PC-3 (cell line): ENCODE measurements around the gene ATXN7L3. TPM values are rescaled to one million over a fixed set of nuclear protein-coding genes. Genes with fewer than 3 reads are reported as not detected.

Experiments
- ATAC-seq: fragments of 200-7000 bp; cut with Tn5 transposase; 2 replicates; pipeline ENCODE4 v1.9.1; 2020; ENCODE audit warnings: mild to moderate bottlenecking, moderate library complexity
- BruUV-seq: library from RNA; stranded (reverse); fragments of 400-500 nt; replicated peaks from 2 replicates; lab custom pipeline; 2021; lab: Mats Ljungman, UMichigan
- CTCF ChIA-PET: fragments of 300-600 bp; sonication (Branson Sonifier 250); formaldehyde crosslinking; loops from one replicate; lab custom pipeline; 2022; ENCODE audit warnings: antibody characterized with exemption; lab: Charles Lee
- POLR2A ChIA-PET: fragments of 300-600 bp; sonication (Branson Sonifier 250); formaldehyde crosslinking; loops from one replicate; lab custom pipeline; 2022; ENCODE audit warnings: antibody characterized with exemption; ENCODE audit not compliant: unreplicated experiment; lab: Charles Lee
- DNase-seq: peaks from one replicate; pipeline ENCODE4 v3.0.0-alpha.2; 2015
- H2AFZ ChIP-seq: fragments of 300-600 bp; sonication (generic); 2 replicates; pipeline ENCODE4 v1.6.0; 2016; ENCODE audit warnings: antibody characterized with exemption, low read length
- H3F3A ChIP-seq: fragments of 300-600 bp; sonication (generic); one replicate; pipeline ENCODE4 v1.6.0; 2017; ENCODE audit warnings: antibody characterized with exemption, low read length, control low read depth, mild to moderate bottlenecking; ENCODE audit not compliant: unreplicated experiment
- H3K27ac ChIP-seq: fragments of 300-600 bp; sonication (generic); 2 replicates; pipeline ENCODE4 v1.5.1; 2016; ENCODE audit warnings: mild to moderate bottlenecking, low read length
- H3K27me3 ChIP-seq: fragments of 300-600 bp; sonication (generic); 2 replicates; pipeline ENCODE4 v1.6.1; 2016; ENCODE audit warnings: low read length, mixed read lengths
- H3K36me3 ChIP-seq: fragments of 300-600 bp; sonication (generic); 2 replicates; pipeline ENCODE4 v1.6.1; 2016; ENCODE audit warnings: low read depth, mixed run types, low read length, mixed read lengths
- H3K4me1 ChIP-seq: fragments of 300-600 bp; sonication (generic); 2 replicates; pipeline ENCODE4 v1.5.1; 2016; ENCODE audit warnings: low read length; ENCODE audit not compliant: insufficient read depth
- H3K4me2 ChIP-seq: fragments of 300-600 bp; sonication (generic); 2 replicates; pipeline ENCODE4 v1.6.0; 2016; ENCODE audit warnings: low read length
- H3K4me3 ChIP-seq: fragments of 300-600 bp; sonication (generic); 2 replicates; pipeline ENCODE4 v1.5.1; 2016; ENCODE audit warnings: mild to moderate bottlenecking, low read length, mixed read lengths
- H3K79me2 ChIP-seq: fragments of 300-600 bp; sonication (generic); 2 replicates; pipeline ENCODE4 v1.6.1; 2017; ENCODE audit warnings: low read length, mixed read lengths
- H3K9ac ChIP-seq: fragments of 300-600 bp; sonication (generic); 2 replicates; pipeline ENCODE4 v1.6.0; 2016; ENCODE audit warnings: mild to moderate bottlenecking, low read length
- H3K9me2 ChIP-seq: fragments of 300-600 bp; sonication (generic); replicated peaks from 2 replicates; pipeline ENCODE4 v1.6.1; 2016; ENCODE audit warnings: mixed run types, low read length, mixed read lengths
- H3K9me3 ChIP-seq: fragments of 300-600 bp; sonication (generic); 2 replicates; pipeline ENCODE4 v1.6.1; 2016; ENCODE audit warnings: low read length, mixed read lengths
- H4K20me1 ChIP-seq: fragments of 300-600 bp; sonication (generic); 2 replicates; pipeline ENCODE4 v1.6.1; 2016; ENCODE audit warnings: low read length, mixed read lengths
- CTCF ChIP-seq: fragments of 300-600 bp; sonication (generic); conservative IDR thresholded peaks from 2 replicates; pipeline ENCODE4 v1.5.1; 2017; ENCODE audit warnings: antibody characterized with exemption, low read depth, mild to moderate bottlenecking, low read length
- EZH2 ChIP-seq: fragments of 300-600 bp; sonication (generic); IDR thresholded peaks from one replicate; pipeline ENCODE4 v1.6.1; 2017; ENCODE audit warnings: antibody characterized with exemption, mild to moderate bottlenecking, low read length; ENCODE audit not compliant: unreplicated experiment
- EZH2phosphoT487 ChIP-seq: fragments of 300-600 bp; sonication (generic); IDR thresholded peaks from 2 replicates; pipeline ENCODE4 v1.6.1; 2018; ENCODE audit warnings: mild to moderate bottlenecking, antibody characterized with exemption, low read length, borderline replicate concordance
- intact Hi-C: fragments of 100-400 bp; cut with micrococcal nuclease; formaldehyde crosslinking; loops from 2 replicates; pipeline ENCODE4 v1.9.0; 2023
- total RNA-seq: library from RNA; depleted of rRNA; stranded (reverse); fragments of >200 nt; gene quantifications from 2 replicates; pipeline ENCODE4 v1.2.3, GENCODE V29; 2014

The ATXN7L3 gene
- total RNA-seq, 1 experiment from 2014 or later: 73.9 TPM

GRCh38 chr17:44214896-44215295, 15.2 kb upstream of the ATXN7L3 start:
- Histone ChIP-seq H3K36me3 (peaks cover 50% of the 10 kb centered on the region), H3K27ac (no peak overlapping the region), H3K79me2 (peaks cover 34% of the 10 kb centered on the region), H3K9me2 (no peaks in the 10 kb centered on the region), H3K9me3 (no peaks in the 10 kb centered on the region), H3F3A (no peaks in the 10 kb centered on the region), H3K4me3 (no peak overlapping the region), H3K4me2 (no peak overlapping the region), H3K27me3 (no peaks in the 10 kb centered on the region), H4K20me1 (no peaks in the 10 kb centered on the region), H3K9ac (no peak overlapping the region), H2AFZ (no peak overlapping the region), H3K4me1 (peaks cover 24% of the 10 kb centered on the region)
- intact Hi-C loops: no loop called here
- ATAC-seq (no peak), DNase-seq (no peak)
- no TSS peak for BruUV-seq
- no peak for TF ChIP-seq CTCF
- TF ChIP-seq EZH2: no peak
- TF ChIP-seq EZH2phosphoT487: no peak
- ChIA-PET POLR2A (no interaction called here), CTCF (no interaction called here)

- Histone ChIP-seq H3K9me2 (no peaks in the 10 kb centered on the region), H3K36me3 (peaks cover 56% of the 10 kb centered on the region), H3F3A (no peaks in the 10 kb centered on the region), H3K9ac (no peak overlapping the region), H3K27me3 (no peaks in the 10 kb centered on the region), H3K4me3 (no peak overlapping the region), H3K27ac (no peak overlapping the region), H4K20me1 (no peaks in the 10 kb centered on the region), H2AFZ (no peak overlapping the region), H3K4me1 (peaks cover 31% of the 10 kb centered on the region), H3K4me2 (no peak overlapping the region), H3K9me3 (no peaks in the 10 kb centered on the region), H3K79me2 (peaks cover 32% of the 10 kb centered on the region)
- BruUV-seq: no TSS peak
- DNase-seq: no peak
- CTCF ChIA-PET: interaction anchor here (0.6 to 1.1 kb wide), 2 partner anchors 14 to 111 kb away, joined by 4 read pairs; partner anchors contain the start of genes ATXN7L3 and SLC25A39
- intact Hi-C loops: no loop called here
- no peak for ATAC-seq
- TF ChIP-seq CTCF (no peak), EZH2 (no peak), EZH2phosphoT487 (no peak)
- POLR2A ChIA-PET: interaction anchor here (0.7 kb wide), 1 partner anchor 365 kb away, joined by 3 read pairs; no protein-coding TSS in a partner anchor
Observed at GRCh38 chr17:44214230-44214494, 14.5 kb upstream of the ATXN7L3 start.

DNA sequence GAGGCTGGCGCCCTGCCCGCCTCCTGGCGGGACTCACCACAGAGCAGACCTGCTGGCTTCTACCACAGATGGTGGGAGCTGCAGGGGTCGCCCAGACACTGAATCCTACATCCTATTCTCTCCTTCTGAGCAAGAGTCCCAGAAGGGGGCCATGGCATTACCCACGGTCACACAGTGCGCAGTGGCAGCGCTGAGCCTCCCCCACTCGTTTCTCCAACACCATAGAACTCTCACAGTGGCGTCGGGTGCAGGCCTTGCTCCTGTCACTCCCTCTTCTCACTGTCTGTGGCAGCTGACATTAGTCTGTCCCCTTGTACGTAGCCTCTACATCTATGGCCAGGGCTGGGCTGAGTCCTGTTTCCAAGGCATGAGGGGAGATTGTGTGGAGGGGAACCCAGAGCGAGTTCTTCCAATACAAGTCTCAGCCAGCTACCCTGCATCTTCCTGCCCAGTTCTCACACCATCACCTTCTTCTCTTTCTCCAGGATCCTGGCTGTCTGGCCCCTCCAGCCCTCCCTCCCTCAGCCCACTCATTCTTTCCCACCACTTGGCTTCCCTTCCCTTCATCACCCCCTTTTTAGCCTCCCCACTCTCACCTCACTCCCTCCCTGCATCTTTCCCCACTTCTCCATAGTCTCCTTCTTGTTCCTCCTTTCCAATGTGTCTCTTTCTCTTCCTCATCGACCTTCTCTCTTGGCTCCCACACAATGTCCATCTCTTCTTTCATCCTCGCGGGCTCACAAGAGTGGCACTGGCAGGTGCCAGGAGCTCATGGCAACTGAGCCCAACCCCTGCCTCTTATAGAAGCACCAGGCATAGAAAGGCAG, 13.9 kb upstream of the ATXN7L3 start:
- Histone ChIP-seq H3K9ac (no peak overlapping the region), H3F3A (no peaks in the 10 kb centered on the region), H3K4me1 (peaks cover 37% of the 10 kb centered on the region), H3K79me2 (peaks cover 31% of the 10 kb centered on the region), H3K36me3 (peaks cover 61% of the 10 kb centered on the region), H3K9me2 (no peaks in the 10 kb centered on the region), H3K27ac (no peak overlapping the region), H3K4me2 (no peak overlapping the region), H3K27me3 (no peaks in the 10 kb centered on the region), H3K9me3 (no peaks in the 10 kb centered on the region), H2AFZ (no peak overlapping the region), H4K20me1 (no peaks in the 10 kb centered on the region), H3K4me3 (no peak overlapping the region)
- ChIA-PET POLR2A (interaction anchor here (0.7 kb wide), 1 partner anchor 366 kb away, joined by 3 read pairs; no protein-coding TSS in a partner anchor), CTCF (interaction anchor here (0.6 to 1.1 kb wide), 2 partner anchors 14 to 111 kb away, joined by 4 read pairs; partner anchors contain the start of genes ATXN7L3 and SLC25A39)
- intact Hi-C loops: no loop called here
- TF ChIP-seq EZH2phosphoT487 (no peak), EZH2 (no peak), CTCF (no peak)
- DNase-seq: no peak
- no TSS peak for BruUV-seq
- ATAC-seq: no peak
